NCI-H524 (cell line): ENCODE results near the gene OSBPL5.

Experiments
- DNase-seq, 2 experiments: peaks; one replicate each; lab custom pipeline; 2025; lab: John Stamatoyannopoulos, UW

OSBPL5 gene

DNA sequence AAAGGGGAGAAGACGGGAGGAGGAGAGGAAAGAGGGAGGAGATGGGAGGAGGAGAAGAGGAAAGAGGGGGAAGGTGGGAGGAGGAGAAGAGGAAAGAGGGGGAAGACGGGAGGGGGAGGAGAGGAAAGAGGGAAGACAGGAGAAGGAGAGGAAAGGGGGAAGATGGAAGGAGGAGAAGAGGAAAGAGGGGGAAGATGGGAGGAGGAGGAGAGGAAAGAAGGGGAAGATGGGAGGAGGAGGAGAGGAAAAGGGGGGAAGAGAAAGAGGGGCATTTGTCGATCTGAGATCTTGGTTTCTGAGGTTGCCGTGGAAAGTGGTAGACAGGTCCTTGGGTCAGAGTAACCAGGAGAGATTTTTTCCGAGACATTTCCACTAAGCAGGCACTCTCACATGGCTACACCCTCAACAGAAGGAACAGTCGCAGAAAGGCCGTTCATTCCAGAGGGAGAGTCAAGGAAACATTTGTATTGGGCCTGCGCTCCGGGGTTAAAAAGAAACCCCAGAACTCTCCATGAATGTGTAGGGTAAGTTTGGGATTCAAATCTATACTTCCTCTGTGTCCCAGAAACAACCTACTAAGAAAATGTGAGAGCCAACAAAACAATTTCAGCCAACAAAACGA, 68.1 kb downstream of the OSBPL5 start:
- no peak for DNase-seq

- DNase-seq, result no peak
Measured at GRCh38 chr11:3095712-3096361, 69.3 kb downstream of the OSBPL5 start.

GRCh38 chr11:3094223-3094824, 70.8 kb downstream of the OSBPL5 start:
- no peak for DNase-seq

GRCh38 chr11:3093281-3094191, 71.6 kb downstream of the OSBPL5 start:
- DNase-seq, result peak in 1 of 2 experiments; percentile 48

DNA sequence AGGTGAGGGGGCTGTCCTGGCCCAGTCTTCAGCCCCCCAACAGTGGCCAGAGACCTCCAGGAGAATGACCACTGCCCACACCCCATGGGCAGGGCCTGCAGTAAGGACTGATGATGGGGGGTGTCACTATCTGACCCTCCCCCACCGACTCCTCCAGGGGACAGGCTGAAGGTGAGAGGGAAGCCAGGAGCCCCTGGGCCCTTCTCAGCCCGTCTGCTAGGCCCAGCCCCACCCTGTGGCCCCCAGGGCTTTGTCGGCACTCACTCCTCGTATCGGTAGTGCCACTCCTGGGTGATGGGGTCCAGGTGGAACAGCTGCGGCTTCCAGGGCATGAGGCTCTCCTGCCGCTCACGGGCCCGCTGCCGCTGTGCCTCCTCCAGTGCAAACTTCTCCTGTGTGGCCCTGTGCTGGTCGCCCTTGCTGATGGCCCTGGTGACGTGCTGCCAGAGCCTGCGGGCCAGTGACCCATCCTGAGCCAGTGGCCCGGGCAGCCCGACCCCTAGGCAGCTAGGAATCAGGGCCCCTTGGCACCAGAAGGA, 72.4 kb downstream of the OSBPL5 start:
- no peak for DNase-seq

GRCh38 chr11:3091846-3092602, 73.1 kb downstream of the OSBPL5 start:
- peak; percentile 22 to 73 for DNase-seq

DNA sequence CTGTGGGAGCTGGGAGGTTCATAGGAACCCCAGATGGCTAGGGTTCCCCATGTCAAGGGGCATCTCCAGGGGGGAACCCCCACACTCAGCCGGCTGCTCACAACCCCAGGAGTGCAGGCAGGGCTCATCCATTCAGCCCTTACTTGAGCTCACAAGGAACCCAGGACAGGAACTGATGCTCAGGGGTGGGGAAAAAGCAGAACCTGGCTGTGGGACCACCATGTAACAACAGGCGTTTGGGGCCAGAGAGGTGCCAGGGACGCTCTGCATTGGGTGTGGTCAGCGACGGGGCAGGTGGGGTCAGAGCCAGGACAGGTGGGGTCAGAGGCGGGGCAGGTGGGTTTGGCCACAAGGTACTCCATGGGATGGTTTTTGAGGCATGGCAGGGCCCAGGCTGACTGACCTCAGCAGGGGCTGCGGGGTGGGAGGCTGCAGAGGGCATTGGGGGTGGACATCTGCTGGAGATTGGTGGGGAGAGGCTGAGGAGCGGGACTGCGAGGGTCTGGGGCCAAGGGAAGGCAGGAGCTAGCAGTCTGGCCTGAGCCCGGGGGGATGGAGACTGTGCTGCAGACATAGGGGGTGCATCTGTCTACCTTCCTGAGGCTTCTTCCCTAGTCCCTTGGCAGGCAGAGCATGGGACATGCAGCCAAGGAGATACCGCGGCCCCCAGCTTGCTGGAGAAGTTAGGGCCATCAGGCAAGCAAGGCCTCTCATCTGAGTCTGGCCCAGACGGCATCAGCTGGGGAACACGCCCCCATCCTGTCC, 73.8 kb downstream of the OSBPL5 start:
- DNase-seq, result no peak

DNA sequence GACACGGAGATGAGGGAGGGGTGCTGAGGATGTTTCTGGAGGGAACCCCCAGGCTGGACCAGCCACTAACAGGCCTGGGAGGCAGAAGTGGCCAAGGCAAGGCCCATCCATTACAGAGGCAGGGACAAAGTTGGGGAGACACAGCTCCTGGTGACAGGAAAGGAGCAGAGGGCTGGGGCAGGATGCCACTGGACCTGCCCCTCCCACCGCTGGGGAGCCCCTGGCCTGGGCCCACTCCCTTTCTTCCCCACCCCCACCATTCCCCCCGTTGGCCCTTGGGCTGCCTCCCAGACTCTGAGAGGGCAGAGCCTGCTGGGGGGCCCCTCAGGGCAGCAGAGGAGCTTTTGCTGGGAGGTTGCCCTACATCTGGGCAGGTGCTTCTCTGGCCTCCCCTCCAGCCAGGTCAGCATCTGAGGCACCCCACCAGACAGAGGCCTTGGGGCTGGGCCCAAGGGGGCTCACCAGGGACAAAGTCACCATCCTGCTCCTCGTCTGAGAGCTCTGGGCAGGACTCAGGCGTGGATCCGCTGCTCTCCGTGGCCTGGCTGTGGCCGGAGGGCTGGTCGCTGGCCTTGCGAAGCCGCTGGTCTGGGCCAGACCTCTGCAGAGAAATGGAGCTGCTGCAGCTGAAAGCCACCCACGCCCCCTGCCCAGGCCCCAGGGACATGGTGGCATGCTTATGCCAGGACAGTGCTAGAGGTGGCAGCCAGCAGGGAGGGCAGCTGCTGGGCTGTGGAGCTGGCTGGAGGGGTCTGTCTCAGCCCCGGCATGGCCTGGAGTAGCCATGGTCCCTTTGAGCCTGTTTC, 74.8 kb downstream of the OSBPL5 start:
- no peak for DNase-seq

- DNase-seq, result no peak
Measured at GRCh38 chr11:3089236-3090061, 75.7 kb downstream of the OSBPL5 start.

DNA sequence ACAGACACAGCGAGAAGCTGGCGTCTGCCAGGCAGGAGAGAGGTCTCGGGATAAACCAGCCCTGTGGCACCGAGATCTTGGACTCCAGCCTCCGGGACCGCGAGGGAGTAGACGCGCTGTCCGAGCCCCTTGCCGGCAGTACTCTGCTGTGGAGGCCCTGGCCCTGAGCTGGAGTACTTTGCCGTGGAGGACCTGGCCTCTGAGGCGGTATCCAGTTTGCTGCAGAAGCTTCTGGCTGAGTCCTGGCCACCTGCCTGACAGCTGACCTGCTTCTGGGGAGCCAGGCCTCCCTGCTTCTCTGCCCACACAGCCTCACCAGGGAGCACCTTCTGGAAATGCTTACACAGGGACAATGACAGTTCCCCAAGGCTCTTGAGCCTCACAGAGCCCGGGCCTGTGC, 76.3 kb downstream of the OSBPL5 start:
- no peak for DNase-seq

DNA sequence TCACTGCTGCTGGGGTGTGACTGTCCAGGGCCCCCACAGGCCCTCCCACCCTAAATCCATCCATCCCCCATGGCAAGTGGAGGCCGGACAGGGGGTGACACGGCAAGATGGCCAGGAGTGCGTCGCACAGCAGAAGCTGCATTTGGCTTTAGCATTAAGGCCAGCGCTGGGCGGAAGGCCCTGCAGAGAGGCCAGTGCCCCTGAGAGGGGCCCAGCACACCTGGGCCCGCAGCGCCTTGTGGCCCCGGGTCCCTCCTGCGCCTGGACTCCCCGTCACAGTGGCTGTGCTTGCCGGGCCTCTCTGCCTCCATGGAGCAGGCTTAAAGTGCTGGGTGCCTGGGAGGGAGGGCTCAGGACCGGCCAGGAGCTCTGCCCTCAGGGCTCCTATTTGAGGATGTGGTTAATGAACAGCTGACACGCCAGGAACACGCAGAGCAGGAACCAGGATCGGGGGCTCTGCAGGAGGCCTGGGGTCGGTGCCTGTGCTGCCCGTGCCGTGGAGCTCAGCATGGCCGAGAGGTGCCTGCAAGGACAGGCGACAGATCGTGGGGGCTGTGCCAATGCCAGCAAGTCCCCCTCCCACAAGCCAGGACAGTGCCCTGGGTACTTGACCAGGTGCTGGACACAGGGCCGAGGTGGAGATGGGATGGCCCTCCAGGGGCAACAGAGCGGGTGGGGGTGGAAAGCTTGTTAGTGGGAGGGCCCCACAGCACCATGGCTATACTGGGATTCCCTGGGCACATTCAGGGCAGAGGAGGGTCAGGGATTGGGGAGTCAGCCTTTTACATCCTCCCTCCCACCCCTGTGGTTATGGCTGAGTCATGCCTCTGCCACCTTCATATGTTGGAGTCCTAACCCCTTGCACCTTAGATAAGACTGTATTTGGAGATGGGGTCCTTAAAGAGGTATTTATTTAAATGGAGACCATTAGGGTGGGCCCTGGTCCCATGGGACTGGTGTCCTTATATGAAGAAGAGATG, 77.0 kb downstream of the OSBPL5 start:
- DNase-seq, result no peak

DNA sequence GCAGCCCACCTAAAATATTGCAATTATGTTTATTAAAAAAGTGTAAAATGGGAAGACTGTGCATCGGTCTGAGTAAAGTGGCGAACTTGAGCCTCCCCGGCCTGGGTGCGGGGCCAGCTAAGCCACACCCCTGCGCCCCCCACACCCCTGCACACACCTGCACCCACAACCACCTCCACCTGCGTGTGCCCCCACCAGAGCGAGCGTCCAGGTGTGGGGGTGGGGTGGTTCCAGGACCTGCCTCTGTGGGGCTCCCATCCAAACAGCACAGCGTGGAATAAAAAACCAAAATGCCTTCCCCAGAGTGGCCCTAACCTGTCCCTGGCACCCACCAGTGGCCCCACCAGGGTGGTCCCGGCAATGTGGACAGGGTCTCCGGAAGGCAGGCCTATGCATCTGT, 77.7 kb downstream of the OSBPL5 start:
- DNase-seq, result no peak

DNA sequence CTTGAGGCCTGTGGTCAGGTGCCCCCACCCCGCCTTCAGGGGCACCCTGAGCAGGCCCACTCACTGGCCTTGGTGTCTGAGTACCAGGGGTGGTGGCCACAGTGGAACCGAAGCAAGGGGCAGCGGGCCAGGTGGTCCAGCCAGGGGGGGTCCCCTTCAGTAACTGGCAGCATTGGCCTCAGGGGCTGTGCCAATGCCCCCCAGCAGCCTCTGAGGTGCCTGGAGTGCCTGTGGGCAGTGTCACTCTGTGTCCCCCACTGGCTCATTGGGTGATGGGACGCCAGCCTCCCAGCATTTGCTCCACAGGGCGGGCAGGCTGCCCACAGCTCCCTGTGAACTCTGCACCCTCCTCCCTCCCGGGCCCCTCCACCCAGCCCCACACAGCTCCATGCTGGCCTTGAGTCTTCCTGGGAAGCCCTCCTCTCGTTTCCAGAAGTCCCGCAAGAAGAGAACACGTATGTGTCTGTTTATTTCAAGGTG, 78.4 kb downstream of the OSBPL5 start:
- DNase-seq, result no peak

DNA sequence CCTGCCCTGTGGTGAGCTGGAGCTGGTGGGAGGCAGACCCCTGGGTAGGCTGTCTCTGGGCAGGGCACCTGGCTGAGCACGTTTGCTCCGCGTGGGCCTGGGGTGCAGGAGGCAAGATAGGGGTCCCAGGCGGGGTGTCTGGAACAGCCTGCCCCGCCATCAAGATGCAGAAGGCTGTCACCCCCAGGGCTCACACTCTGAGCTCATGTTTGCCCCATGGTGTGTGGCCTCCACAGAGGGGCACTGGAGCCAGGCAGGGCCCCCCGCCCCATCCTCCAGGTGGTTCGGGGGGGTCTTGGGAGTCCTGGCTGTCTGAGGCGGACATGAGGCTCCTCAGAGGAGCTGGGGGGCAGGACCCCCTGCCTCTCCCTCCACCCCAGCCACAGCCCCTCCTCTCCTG, 79.0 kb downstream of the OSBPL5 start:
- DNase-seq, result no peak

DNA sequence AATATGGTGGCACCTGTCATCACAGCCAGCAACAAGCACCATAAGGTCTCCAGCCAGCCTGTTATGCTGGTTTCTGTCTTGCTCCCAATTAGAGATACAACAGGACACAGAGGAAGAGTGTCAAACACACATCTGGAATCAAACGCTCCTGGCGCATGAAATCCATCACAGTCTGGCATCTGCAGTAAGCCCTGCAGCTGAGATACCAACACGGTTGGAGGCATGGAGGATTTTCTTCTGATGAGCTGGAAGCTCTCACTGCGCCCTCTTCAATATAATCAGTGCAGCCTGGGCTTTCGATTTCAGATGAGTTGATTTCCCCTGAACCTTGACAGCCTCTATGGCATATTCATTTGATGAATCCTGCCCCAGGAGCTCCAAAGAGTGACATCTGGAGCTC, 80.1 kb downstream of the OSBPL5 start:
- DNase-seq, result peak in 1 of 2 experiments; percentile 10

DNA sequence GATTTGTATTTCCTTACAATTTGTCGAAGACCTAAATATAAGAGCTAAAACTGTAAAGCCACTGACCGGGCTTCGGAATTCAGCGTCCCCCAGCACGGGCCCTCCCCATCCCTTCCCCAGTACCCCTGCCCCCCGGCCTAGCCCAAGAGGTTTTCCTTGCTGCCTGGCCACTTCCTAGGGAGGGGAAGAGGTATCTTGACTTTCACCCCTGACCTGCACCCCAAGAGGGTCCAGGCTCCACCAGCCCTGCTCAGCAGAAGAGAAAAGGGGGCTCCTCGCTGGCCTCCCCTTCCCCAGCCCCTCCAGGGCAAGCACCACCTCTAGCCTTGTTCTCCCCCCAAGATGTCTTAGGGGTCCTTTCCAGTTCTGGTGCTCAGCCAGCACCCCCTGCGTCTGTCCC, 81.8 kb downstream of the OSBPL5 start:
- DNase-seq, result no peak

DNA sequence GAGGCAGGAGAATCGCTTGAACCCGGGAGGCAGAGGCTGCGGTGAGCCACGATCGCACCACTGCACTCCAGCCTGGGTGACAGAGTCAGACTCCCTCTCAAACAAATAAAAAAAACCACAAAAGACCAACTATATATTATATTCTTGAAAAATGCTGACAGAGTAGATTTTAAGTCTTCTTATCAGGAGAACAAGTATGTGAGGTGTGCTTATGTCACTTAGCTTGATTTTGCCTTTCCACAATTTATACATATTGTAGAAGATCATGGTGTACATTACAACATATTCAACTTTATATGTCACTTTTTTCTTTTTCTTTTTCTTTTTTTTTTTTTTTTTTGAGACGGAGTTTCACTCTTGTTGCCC, 83.7 kb downstream of the OSBPL5 start:
- DNase-seq, result no peak
